Upper lobe of right lung (tissue), 1 donor: ENCODE data around the gene WWC1. TPM values are rescaled to one million over a fixed set of nuclear protein-coding genes. Genes with fewer than 3 reads are reported as not detected.

Source experiments
- ATAC-seq: fragments of 200-7000 bp; cut with Tn5 transposase; one replicate; pipeline ENCODE4 v1.9.1; 2020; ENCODE audit warnings: mild to moderate bottlenecking, moderate library complexity
- DNase-seq: peaks from one replicate; pipeline ENCODE4 v3.0.0-alpha.2; 2020
- H3K27ac ChIP-seq: fragments of 200-600 bp; one replicate; pipeline ENCODE4 v1.8.0; 2022
- H3K27me3 ChIP-seq: fragments of 200-600 bp; one replicate; pipeline ENCODE4 v1.8.0; 2022; ENCODE audit warnings: mild to moderate bottlenecking
- H3K36me3 ChIP-seq: fragments of 200-600 bp; one replicate; pipeline ENCODE4 v1.8.0; 2022
- H3K4me1 ChIP-seq: fragments of 200-600 bp; one replicate; pipeline ENCODE4 v1.8.0; 2022
- H3K4me3 ChIP-seq: fragments of 200-600 bp; one replicate; pipeline ENCODE4 v1.8.0; 2022; ENCODE audit warnings: mild to moderate bottlenecking
- H3K9me3 ChIP-seq: fragments of 200-600 bp; one replicate; pipeline ENCODE4 v1.8.0; 2022
- intact Hi-C: fragments of 100-400 bp; cut with DNase I; formaldehyde crosslinking; loops from one replicate; pipeline ENCODE4 v1.11.0; 2022
- total RNA-seq: library from RNA; stranded (reverse); fragmentation: NEBNext Ultra II Directional; extraction: Animal tissue kit (Norgen Biotek cat#: 25700); gene quantifications from one replicate; pipeline ENCODE4 v1.2.1, GENCODE V29; 2021
- TF ChIP-seq, protein P1 (sequence below): fragments of 200-600 bp; IDR thresholded peaks from one replicate; pipeline ENCODE4 v1.8.0; 2022; ENCODE audit warnings: antibody characterized with exemption
- donor health status: DM: no; HTN: yes; CAD: no; lungs with severe emphysema.

Gene WWC1
- total RNA-seq, 1 donor from 2014 or later, result 94.2 TPM

DNA sequence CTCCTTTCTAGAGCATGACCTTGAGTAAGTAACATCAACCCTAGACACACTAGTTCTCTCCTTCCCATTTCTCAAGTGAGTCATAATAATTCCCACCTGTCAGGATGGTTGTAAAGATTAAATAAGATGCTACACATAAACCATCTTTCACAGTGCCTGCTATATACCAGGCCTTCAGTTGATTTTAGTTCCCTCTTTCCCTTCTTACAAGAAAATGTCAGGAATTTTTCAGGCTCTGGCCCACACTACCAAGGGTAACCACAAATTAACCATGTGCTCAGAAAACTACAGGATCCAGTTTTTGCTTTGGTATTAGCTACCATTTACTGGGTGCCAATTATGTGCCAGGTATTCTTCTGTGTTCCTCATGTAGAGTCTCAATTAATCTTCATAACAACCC is 152.1 kb downstream of the WWC1 start:
- no peak overlapping the region for H3K4me3 ChIP-seq
- peaks cover 8% of the 10 kb centered on the region for H3K36me3 ChIP-seq
- intact Hi-C loops, result no loop called here
- ATAC-seq (no peak), DNase-seq (no peak)
- TF ChIP-seq, protein P1, sequence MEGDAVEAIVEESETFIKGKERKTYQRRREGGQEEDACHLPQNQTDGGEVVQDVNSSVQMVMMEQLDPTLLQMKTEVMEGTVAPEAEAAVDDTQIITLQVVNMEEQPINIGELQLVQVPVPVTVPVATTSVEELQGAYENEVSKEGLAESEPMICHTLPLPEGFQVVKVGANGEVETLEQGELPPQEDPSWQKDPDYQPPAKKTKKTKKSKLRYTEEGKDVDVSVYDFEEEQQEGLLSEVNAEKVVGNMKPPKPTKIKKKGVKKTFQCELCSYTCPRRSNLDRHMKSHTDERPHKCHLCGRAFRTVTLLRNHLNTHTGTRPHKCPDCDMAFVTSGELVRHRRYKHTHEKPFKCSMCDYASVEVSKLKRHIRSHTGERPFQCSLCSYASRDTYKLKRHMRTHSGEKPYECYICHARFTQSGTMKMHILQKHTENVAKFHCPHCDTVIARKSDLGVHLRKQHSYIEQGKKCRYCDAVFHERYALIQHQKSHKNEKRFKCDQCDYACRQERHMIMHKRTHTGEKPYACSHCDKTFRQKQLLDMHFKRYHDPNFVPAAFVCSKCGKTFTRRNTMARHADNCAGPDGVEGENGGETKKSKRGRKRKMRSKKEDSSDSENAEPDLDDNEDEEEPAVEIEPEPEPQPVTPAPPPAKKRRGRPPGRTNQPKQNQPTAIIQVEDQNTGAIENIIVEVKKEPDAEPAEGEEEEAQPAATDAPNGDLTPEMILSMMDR, result no peak
- H3K27ac ChIP-seq, result no peak overlapping the region
- H3K27me3 ChIP-seq, result no peaks in the 10 kb centered on the region
- H3K4me1 ChIP-seq, result no peaks in the 10 kb centered on the region
- no peaks in the 10 kb centered on the region for H3K9me3 ChIP-seq

DNA sequence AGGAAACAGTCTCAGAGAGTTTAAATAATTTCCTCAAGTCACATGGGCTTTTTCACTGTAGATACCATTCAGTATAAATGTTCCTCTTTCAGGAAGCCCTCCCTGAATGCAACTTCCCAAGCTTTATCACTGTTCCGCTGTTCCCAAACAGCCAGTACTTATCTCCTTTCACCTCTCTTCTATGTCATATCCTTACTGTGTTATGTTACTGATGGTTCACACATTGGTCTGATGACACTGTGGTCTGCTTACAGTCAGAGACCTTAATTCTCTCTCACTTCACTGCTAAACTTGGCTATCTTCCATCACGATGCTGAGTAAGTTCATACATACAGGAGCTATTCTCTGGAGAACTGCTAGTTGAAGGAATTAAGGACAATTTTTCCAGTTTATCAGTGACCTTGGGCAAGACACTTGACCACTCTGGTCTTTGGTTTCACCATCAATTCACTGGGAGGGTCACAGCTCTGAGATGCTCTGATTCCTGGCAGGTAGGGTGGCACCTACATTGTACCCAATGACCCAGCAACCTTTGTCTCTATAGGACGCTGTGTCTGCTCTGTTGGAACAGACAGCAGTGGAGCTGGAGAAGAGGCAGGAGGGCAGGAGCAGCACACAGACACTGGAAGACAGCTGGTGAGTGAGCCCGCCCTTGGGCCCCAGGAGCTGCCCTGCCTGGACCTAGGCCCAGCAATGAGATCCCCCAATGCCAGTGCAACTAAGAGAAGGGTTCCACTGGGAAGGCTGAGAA is 152.7 kb downstream of the WWC1 start:
- intact Hi-C loops, result no loop called here
- no peaks in the 10 kb centered on the region for H3K9me3 ChIP-seq
- no peaks in the 10 kb centered on the region for H3K27me3 ChIP-seq
- DNase-seq (no peak), ATAC-seq (no peak)
- H3K36me3 ChIP-seq, result peaks cover 8% of the 10 kb centered on the region
- TF ChIP-seq, protein P1, result no peak
- no peak overlapping the region for H3K4me3 ChIP-seq
- no peaks in the 10 kb centered on the region for H3K4me1 ChIP-seq
- no peak overlapping the region for H3K27ac ChIP-seq

DNA sequence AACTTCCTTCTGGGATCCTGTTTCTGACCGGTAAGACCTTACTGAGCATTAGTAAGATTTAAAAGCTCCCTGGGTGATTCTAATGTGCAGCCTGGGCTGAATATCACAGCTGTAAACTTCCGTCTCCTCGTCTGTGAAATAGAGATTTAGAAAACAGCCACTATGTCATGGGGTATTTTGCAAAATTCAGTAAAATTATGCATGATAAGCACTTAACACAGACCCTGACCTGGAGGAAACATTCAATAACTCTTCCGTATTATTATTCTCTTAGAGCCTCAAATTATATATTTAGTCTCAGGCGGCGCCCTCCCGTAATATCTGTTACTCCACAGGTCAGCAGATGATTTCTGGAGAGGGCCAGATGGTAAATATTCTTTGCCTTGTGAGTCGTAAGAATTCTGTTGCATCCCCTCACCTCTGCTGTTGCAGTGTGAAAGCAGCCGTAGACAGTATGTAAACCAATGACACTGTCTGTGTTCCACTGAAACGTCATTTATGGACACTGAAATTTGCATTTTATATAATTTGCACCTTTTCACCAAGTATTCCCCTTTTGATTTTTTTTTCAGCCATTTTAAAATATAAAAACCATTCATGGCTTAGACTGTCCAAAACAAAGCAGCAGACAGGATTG is 155.7 kb downstream of the WWC1 start:
- TF ChIP-seq, protein P1, result no peak
- H3K4me1 ChIP-seq, result no peaks in the 10 kb centered on the region

DNA sequence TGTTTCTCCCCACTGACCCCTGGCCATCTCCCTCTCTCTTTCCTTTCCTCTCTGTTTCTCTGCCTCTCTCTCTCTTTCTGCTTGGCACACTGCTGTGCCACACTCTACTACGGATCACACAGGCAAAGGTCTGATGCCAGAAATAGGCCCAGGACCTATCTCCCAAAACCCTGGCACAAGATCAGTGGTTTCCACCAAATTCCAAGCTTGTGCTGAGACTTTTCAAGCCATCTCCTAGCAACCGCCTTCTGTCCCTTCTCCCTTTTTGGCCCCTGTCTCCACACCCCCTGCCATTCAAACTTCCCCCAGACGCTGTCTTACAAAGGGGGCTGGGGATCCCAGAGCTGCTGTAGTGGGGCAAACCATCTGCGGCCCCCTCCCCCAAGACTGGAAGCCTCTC is 156.4 kb downstream of the WWC1 start:
- no peaks in the 10 kb centered on the region for H3K4me1 ChIP-seq
- peaks cover 8% of the 10 kb centered on the region for H3K36me3 ChIP-seq
- DNase-seq (no peak), ATAC-seq (no peak)
- TF ChIP-seq, protein P1, result no peak
- no peaks in the 10 kb centered on the region for H3K27me3 ChIP-seq
- intact Hi-C loops, result no loop called here
- H3K4me3 ChIP-seq, result no peak overlapping the region
- no peaks in the 10 kb centered on the region for H3K9me3 ChIP-seq
- no peak overlapping the region for H3K27ac ChIP-seq

More for the DNA sequence above, 155.7 kb downstream of the WWC1 start:
- H3K36me3 ChIP-seq, result peaks cover 8% of the 10 kb centered on the region
- no peak overlapping the region for H3K4me3 ChIP-seq
- no peak for ATAC-seq
- intact Hi-C loops, result no loop called here
- H3K27ac ChIP-seq, result no peak overlapping the region
- no peak for DNase-seq
- H3K9me3 ChIP-seq, result no peaks in the 10 kb centered on the region
- no peaks in the 10 kb centered on the region for H3K27me3 ChIP-seq

DNA sequence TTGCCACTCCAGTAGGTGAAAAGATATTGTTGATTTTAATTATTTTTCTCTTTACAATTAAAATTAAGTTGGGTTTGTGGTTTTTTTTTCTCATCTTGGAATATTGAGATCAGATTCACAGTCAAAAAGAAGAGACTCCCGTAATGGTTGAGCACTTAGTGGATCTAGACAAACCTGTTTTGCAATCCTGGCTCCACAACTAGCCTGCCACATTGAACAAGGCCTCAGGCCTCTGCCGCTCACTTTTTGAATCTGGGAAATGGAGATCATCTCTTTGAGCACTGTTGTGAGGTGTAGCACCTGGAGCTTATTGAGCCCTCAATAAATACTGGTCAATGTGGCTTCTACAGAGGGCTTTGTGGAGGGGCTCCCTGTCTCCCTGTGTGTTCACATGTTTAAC is 157.7 kb downstream of the WWC1 start:
- DNase-seq, result no peak
- TF ChIP-seq, protein P1, result no peak
- H3K9me3 ChIP-seq, result no peaks in the 10 kb centered on the region
- H3K27ac ChIP-seq, result no peak overlapping the region
- no peak for ATAC-seq
- H3K4me1 ChIP-seq, result no peaks in the 10 kb centered on the region
- intact Hi-C loops, result no loop called here
- no peaks in the 10 kb centered on the region for H3K27me3 ChIP-seq
- peaks cover 1% of the 10 kb centered on the region for H3K36me3 ChIP-seq
- H3K4me3 ChIP-seq, result no peak overlapping the region
